GM21367 (cell line): ENCODE data around the gene ZBTB16.

Experiments used
- ATAC-seq: cut with Tn5 transposase; IDR thresholded peaks from one replicate; pipeline ENCODE4 v1.9.1; 2021; ENCODE audit not compliant: unreplicated experiment

ZBTB16 gene

DNA sequence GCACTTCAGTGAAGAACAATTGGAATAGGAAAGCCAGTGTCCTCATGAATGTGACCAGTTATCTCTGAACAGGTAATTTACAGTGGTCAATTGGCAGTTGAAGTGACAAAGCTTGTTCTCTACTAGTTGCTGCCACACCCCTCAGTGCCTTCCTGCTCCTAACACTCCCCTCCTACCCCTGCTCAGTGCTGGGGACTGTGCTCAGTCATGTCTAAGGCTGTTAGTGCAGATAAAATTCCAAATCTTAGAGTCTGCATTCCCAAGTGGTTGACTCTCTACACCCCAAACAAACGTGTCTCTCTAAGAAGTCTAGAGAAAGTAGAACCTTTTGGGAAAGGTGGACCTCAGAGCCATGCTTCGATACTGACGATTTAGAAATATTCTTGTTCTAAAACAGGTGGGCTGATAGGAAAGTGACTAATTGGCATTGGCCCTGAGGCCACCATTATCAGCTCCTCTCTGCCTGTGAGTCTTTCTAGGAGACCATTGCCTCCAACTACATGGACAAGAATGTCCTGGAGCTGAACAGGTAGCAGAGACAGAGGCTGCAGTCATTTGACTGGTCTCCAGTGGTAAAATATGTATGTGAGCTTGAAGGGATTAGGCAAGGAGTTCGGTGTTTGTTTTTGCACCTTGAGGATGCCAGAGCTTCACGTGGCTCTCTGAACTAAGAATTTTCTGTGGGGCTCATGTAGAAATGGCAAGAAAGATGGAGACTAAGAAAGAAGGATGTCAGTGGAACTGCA is 214.6 kb downstream of the ZBTB16 start:
- ATAC-seq: no peak

GRCh38 chr11:114274637-114275036 is 215.1 kb downstream of the ZBTB16 start:
- ATAC-seq: no peak

DNA sequence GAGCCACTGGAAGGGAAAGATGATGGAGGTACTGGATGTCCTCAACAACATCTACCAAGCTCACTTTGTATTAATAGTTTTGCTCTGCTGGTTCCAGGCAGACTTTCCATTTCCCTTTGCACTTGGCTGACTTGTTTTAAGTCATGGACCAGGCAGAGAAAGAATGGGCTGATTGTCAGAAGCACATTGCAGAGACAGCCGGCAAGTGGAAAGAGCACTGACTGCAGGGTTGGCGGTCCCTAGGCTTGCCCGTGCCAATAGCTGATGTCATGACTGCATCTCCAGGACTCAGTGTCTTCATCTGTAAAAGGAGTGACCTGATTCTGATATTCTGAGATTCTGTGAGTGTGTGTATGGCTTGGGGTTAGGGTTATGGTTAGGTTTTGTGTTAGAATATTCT is 215.8 kb downstream of the ZBTB16 start:
- ATAC-seq: no peak

DNA sequence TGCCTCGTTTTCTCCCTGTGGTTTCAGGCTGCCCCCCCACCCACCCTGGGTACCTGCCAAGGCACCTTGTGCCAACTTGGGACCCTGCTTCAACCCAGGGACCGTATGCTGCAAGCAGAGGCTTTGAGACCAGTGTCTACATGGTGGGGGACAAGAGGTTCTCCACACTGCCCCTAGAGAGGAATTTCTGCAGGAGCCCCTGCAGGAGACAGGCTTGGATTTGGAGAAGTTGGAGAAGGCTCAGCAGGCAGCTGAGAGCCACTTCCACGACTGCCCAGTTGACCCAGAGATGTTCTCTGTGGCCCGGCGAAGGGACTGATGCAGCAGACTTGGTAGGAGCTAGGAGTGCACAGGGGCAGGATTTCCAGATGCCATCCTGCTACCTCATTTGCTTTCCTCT is 216.6 kb downstream of the ZBTB16 start:
- no peak for ATAC-seq

DNA sequence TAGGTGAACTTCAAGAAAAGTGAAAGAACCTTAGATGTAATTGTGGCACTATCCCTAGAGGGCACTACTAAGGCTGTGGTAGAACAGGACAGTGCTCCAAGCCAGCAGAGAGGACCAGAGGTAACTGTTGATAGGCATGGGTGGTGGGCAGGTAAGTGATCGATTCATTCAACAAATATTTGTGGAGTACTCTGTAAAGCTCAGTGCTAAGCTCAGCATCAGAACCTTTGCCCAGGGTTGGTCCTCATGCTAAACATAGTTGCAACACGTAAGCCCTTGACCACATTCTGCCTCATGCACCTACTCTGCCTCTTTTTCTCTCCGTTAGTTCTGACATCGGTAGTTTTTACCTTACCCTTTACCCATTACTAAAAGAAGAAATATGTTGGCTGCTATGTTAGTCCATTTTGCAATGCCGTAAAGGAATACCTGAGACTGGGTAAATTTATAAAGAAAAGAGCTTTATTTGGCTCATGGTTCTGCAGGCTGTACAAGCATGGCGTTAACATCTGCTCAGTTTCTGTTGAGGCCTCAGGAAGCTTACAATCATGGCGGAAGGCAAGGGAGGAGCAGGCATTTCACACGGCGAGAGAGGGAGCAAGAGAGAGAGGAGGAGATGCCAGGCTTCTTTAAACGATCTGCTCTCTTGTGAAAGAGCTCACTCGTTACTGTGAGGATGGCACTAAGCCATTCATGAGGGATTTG is 218.3 kb downstream of the ZBTB16 start:
- no peak for ATAC-seq

DNA sequence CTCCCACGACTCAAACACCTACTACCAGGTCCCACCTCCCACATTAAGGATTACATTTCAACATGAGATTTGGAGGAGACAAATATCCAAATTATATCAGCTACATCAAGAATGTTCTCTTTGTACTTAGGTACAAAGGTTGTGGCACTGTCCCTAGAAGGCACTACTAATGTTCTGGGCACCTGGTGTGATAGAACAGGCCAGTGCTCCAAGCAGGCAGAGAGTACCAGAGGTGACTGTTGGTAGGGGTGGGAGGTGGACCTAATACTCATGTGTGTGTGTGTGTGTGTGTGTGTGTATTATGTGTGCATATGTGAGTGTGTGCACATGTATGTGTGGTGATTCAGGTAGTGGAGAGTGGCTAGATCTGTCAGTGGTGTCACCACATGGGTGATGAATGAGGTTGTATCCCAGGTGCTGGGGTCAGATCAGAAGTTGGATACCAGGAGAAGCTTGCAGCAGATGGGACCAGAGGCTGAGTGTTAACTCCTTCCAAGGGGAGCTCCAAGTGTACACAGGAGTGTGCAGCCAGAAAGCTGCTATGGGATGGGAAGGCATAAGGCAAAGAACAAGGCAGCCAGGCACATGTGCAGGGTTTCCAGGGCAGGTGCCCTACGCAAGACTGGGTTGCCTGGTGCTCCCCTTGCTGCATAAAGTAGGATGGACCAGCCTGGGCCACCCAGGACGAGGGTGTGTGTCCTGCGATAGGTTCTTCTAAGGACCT is 219.0 kb downstream of the ZBTB16 start:
- no peak for ATAC-seq

DNA sequence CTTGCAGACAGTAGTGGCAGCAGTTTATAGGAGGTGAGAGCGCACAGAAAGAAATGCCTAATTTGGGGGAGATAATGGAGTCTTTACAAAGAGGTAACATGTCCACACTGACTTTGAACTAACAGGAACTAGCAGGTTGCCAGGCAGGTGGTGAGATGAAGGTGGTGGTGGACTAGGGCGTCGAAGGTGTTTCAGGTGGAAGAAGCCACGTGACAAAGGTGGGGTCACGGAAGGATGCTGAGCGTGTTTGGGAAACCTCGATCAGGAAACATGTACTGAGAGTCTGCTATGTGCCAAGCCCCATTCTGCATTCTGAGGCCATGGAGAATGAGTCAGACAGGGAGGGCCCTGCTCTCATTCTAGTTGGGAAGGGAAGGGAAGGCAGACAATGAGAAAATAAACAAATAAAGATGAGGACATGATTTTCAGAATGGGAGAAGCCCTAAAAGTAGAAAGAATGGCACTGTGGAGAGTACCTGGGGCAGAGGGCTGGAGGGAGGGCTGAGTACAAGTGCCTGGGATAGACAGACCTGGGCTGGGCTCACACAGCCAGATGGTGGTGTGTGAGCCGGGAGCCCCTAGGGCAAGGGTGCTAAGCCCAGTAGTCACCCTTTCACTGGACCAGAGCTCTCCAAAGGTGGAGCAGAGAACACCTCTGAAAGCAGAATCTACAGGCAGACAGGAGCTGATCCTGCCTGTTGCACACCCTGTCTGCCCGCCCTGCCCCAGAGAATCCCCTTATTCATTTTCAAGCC is 220.5 kb downstream of the ZBTB16 start:
- ATAC-seq: no peak

- no peak for ATAC-seq
Observed at GRCh38 chr11:114280696-114281095, 221.2 kb downstream of the ZBTB16 start.

- ATAC-seq: no peak
Observed at GRCh38 chr11:114281388-114281956, 222.0 kb downstream of the ZBTB16 start.

DNA sequence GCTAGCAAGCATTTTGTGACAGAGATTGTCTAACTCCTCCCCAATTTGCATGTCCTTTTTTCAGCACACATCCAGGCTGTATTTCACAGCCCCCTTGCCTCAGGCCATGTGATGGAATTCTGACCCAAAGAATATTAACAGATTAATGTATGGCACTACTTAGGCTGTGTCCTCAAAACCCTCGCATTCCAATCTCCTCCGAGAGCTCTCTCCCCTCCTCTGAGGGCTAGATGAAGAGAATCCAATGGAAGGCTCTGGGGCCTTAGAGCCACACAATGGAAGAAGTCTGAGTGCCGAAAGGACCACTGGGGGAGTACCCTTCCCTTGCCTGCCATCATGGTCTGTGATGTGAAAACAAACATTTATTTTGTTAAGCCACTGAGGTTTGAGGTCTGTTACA is 223.0 kb downstream of the ZBTB16 start:
- no peak for ATAC-seq

- no peak for ATAC-seq
Observed at GRCh38 chr11:114283422-114283821, 223.9 kb downstream of the ZBTB16 start.

DNA sequence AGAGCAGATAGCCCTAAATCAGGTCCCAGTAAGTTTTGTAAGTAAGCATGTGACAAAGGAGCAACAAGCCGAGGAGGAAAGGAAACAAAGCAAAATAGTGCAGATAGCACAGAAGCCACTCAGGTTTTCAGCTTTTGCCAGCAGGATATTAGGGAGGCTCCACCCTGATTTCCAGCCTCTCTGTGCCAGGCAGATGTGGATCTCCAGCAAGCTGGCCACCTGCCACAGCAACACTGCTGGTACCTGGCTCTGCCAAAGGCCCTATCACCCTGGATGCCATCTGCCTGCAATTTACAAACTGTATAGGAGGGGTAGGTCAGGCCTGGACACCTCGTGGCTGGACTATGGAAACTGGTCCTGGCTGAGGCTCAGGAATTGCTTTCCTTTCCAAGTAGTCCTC is 224.5 kb downstream of the ZBTB16 start:
- ATAC-seq: no peak

DNA sequence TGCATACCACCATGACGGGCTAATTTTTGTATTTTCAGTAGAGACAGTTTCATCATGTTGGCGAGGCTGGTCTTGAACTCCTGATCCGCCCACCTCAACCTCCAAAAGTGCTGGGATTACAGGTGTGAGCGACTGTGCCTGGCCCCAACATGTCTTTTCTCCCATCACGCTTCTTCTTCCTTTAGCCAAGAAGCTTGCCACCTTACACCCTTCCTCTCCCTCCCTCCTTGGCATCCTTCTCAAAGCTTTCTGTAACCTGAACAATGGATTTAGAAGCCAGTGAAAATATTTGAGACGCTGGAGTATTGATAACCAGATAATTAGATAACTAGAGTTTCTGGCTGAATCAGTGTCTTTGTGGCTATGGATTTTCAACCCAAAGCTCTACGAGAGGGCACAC is 225.4 kb downstream of the ZBTB16 start:
- no peak for ATAC-seq

GRCh38 chr11:114285599-114285998 is 226.1 kb downstream of the ZBTB16 start:
- no peak for ATAC-seq

- no peak for ATAC-seq
Observed at GRCh38 chr11:114286229-114286628, 226.7 kb downstream of the ZBTB16 start.

DNA sequence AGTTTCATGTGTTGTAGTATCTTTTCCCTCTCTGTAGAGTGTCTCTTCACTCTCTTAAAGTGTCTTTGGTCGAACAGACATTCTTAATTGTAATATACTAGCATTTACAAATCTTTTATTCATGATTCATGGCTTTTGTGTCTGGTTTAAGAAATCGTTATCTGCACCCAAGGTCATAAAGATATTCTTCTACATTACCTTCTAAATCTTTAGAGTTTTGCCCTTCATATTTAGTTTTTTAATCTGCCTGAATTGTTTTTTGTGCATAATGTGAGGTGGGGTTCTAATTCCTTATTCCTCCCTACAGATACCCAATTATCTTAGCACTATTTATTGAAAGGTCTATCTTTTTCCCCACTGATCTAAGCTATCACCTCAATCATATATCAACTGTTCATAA is 227.6 kb downstream of the ZBTB16 start:
- no peak for ATAC-seq

DNA sequence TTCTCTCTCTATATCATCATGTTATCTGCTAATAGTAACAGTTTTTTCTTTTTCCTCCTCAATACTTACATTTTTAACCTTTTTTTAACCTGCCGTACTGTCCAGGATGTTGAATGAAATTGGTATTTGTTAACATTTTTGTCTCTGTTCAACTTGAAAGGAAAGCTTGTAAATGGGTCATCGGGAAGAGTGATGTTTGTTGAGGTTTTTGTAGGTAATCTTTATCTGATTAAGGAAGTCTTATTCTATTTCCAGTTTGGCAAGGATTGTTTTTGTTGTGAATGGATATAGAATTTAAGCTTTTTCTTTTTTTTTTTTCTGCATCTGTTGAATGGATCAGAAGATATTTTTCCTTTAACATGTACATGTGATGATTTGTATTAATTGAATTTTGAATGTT is 228.6 kb downstream of the ZBTB16 start:
- no peak for ATAC-seq

DNA sequence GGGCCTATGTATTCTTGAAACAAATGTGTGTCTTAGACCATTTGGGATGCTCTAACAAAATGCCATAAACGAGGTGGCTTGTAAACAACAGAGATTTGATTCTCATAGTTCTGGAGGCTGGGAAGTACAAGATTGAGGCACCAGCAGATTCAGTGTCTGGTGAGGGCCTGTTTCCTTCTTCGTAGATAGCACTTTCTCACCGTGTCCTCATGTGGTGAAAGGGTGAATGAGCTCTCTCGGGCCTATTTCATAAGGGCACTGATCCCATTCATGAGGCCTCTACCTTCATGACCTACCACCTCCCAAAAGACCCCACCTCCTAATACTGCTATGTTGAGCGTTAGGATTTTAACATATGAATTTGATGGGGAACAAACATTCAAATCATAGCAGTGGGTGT is 230.3 kb downstream of the ZBTB16 start:
- no peak for ATAC-seq

DNA sequence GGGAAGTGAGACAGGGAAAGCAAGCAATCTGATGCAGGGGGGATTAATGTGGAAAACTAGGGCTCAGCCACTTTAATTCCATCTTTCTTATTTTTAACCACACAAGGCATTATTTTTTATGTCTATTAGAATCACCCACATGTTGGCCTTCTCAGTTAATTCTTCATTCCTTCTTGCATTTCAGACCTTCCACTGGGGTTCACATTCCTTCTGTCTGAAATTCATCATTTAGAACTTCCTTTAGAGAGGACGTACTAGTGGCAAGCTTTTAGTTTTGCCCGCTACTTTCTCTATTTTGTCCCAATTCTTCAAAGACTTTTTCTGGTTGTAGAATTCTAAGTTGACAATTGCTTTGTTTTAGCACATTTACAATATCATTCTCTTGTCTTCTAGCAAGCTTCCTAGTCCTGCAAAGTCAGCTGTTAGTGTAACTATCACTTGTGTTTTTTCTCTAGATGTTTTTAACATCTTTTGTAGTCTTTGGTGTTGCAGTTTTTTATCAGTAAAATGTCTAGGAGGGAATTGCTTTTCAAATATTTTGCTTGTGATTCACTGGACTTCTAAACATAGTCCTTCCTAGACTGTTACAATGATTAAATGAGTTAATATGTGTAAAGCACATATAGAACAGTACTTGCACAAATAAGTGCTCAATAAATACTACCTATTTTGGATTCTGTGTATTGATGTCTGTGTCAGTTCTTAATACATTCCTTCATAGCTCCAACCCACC is 231.2 kb downstream of the ZBTB16 start:
- no peak for ATAC-seq

- ATAC-seq: no peak
Observed at GRCh38 chr11:114291381-114291780, 231.9 kb downstream of the ZBTB16 start.
